Measurements from ENCODE around the gene TRIM71.

The TRIM71 gene

DNA sequence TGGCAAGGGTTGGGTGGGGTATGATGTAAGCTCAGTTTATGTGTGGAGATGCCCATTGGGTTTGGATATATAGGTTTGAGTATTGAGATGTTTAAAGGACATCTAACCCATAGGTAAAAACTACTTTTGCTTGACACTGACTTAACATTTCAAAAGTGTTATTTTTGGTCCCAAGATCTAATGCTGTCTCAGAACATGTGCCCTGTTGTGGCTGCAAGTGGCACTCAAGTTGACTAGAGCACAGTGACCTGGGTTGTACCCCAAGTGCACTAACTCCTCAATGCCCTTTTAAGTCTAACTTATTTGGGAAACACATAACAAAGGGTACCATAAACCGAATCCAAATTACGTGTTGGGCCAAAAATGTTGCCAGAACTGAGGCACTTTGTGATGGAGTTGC is 77.2 kb downstream of the TRIM71 start:
- H3K9ac ChIP-seq (ENCODE audit: low read length): no peak overlapping the region
- H4K8ac ChIP-seq (ENCODE audit: low read length): no peak overlapping the region
- no peak overlapping the region for H3K4me3 ChIP-seq (ENCODE audit: insufficient read depth in 1 of 2, low read depth in 1 of 2, low read length in 2 of 2)
- WGBS: 80% methylated on average over 2 of the region's 2 CpGs
- H3K23ac ChIP-seq (ENCODE audit: low read length in 2 of 2): no peak overlapping the region
- no peak overlapping the region for H3K27ac ChIP-seq (ENCODE audit: low read length, poor library complexity, severe bottlenecking)
- H3K79me1 ChIP-seq (replicated peaks; ENCODE audit: low read length, poor library complexity, severe bottlenecking): no peaks in the 10 kb centered on the region
- H2BK12ac ChIP-seq (ENCODE audit: low read length in 2 of 2): no peak overlapping the region
- H3K4ac ChIP-seq (ENCODE audit: low read depth in 1 of 2, low read length in 2 of 2): no peak overlapping the region
- no peak overlapping the region for H2BK5ac ChIP-seq (ENCODE audit: low read depth, low read length, poor library complexity, severe bottlenecking)
- no peaks in the 10 kb centered on the region for H3K36me3 ChIP-seq (ENCODE audit: control insufficient read depth in 1 of 2, insufficient read depth in 2 of 2, low read depth in 1 of 2, low read length in 2 of 2)
- no peak overlapping the region for H4K91ac ChIP-seq (ENCODE audit: low read length)
- no peak for DNase-seq
- H3K14ac ChIP-seq (ENCODE audit: low read length in 2 of 2): no peak overlapping the region
- no peak overlapping the region for H2AK5ac ChIP-seq (ENCODE audit: low read length, severe bottlenecking)
- H3K27me3 ChIP-seq (ENCODE audit: control insufficient read depth in 1 of 2, insufficient read depth in 1 of 2, low read length in 2 of 2): peaks cover 33 to 72% of the 10 kb centered on the region in 2 experiments
- no peak overlapping the region for H2BK15ac ChIP-seq (ENCODE audit: low read depth, poor library complexity, severe bottlenecking)
- H2BK120ac ChIP-seq (ENCODE audit: low read depth, low read length): no peak overlapping the region
- no peaks in the 10 kb centered on the region for H3K9me3 ChIP-seq (ENCODE audit: control insufficient read depth, low read length)
- no peak overlapping the region for H3K4me2 ChIP-seq (ENCODE audit: low read length, poor library complexity, severe bottlenecking)
- H2AFZ ChIP-seq (ENCODE audit: low read depth, low read length): no peak overlapping the region
- H3K4me1 ChIP-seq (ENCODE audit: control insufficient read depth, insufficient read depth, low read depth, low read length): peaks cover 1% of the 10 kb centered on the region
- H3K18ac ChIP-seq (ENCODE audit: low read depth in 1 of 2, low read length in 2 of 2): no peak overlapping the region

DNA sequence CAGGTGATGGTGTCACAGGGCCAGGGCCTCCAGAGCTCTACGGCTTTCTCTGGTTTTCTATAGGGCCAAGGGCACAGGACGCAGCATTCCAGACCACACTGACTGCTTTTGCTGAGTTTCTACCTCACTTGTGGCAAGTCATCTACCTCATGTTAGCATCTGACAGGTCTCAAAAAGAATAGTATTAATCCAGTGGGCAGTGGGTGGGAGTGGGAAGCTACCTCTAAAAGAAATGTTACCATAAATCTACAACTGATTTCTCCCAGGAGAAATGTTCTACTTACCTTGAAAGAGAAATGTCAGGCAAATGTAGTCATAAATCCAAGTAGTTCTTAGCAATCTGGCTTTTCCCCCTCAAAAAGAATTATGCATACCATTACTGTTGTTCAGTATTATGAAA is 77.9 kb downstream of the TRIM71 start:
- no peak overlapping the region for H3K9ac ChIP-seq (ENCODE audit: low read length)
- peaks cover 33 to 71% of the 10 kb centered on the region in 2 experiments for H3K27me3 ChIP-seq (ENCODE audit: control insufficient read depth in 1 of 2, insufficient read depth in 1 of 2, low read length in 2 of 2)
- no peaks in the 10 kb centered on the region for H3K36me3 ChIP-seq (ENCODE audit: control insufficient read depth in 1 of 2, insufficient read depth in 2 of 2, low read depth in 1 of 2, low read length in 2 of 2)
- H2BK5ac ChIP-seq (ENCODE audit: low read depth, low read length, poor library complexity, severe bottlenecking): no peak overlapping the region
- no peak overlapping the region for H2AFZ ChIP-seq (ENCODE audit: low read depth, low read length)
- H2AK5ac ChIP-seq (ENCODE audit: low read length, severe bottlenecking): no peak overlapping the region
- no peak overlapping the region for H3K4ac ChIP-seq (ENCODE audit: low read depth in 1 of 2, low read length in 2 of 2)
- no peak overlapping the region for H2BK120ac ChIP-seq (ENCODE audit: low read depth, low read length)
- H3K79me1 ChIP-seq (replicated peaks; ENCODE audit: low read length, poor library complexity, severe bottlenecking): no peaks in the 10 kb centered on the region
- H2BK15ac ChIP-seq (ENCODE audit: low read depth, poor library complexity, severe bottlenecking): no peak overlapping the region
- no peak overlapping the region for H3K23ac ChIP-seq (ENCODE audit: low read length in 2 of 2)
- H3K9me3 ChIP-seq (ENCODE audit: control insufficient read depth, low read length): no peaks in the 10 kb centered on the region
- H3K4me1 ChIP-seq (ENCODE audit: control insufficient read depth, insufficient read depth, low read depth, low read length): peaks cover 1% of the 10 kb centered on the region
- no peak overlapping the region for H4K8ac ChIP-seq (ENCODE audit: low read length)
- no peak overlapping the region for H3K4me3 ChIP-seq (ENCODE audit: insufficient read depth in 1 of 2, low read depth in 1 of 2, low read length in 2 of 2)
- 100% methylated on average over 2 of the region's 2 CpGs for WGBS
- no peak overlapping the region for H3K18ac ChIP-seq (ENCODE audit: low read depth in 1 of 2, low read length in 2 of 2)
- no peak overlapping the region for H2BK12ac ChIP-seq (ENCODE audit: low read length in 2 of 2)
- H4K91ac ChIP-seq (ENCODE audit: low read length): no peak overlapping the region
- H3K27ac ChIP-seq (ENCODE audit: low read length, poor library complexity, severe bottlenecking): no peak overlapping the region
- H3K4me2 ChIP-seq (ENCODE audit: low read length, poor library complexity, severe bottlenecking): no peak overlapping the region
- H3K14ac ChIP-seq (ENCODE audit: low read length in 2 of 2): no peak overlapping the region
- DNase-seq: no peak

DNA sequence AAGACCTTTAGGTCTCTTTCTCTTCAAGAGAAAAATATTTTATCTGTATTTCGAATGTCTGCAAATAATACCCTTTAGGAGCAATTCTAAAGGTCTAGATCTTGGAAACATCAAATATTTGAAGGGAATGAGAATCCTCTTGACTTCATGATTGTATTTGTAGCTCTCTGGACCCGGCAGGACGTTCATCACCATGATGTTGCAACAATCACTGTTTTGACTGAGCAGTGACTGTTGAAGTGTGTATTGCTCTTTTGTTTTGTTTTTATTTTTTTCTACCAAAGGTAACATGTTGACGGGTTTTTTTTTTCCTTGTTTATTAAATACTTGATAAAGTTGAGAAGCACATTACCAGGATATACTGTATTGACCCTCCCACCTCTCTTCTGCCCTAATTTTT is 78.3 kb downstream of the TRIM71 start:
- no peak for DNase-seq
- Histone ChIP-seq H4K8ac (ENCODE audit: low read length) (no peak overlapping the region), H2AFZ (ENCODE audit: low read depth, low read length) (no peak overlapping the region), H2BK15ac (ENCODE audit: low read depth, poor library complexity, severe bottlenecking) (no peak overlapping the region), H3K14ac (ENCODE audit: low read length in 2 of 2) (no peak overlapping the region), H2BK12ac (ENCODE audit: low read length in 2 of 2) (no peak overlapping the region), H3K18ac (ENCODE audit: low read depth in 1 of 2, low read length in 2 of 2) (no peak overlapping the region), H3K79me1 (replicated peaks; ENCODE audit: low read length, poor library complexity, severe bottlenecking) (no peaks in the 10 kb centered on the region), H3K9ac (ENCODE audit: low read length) (no peak overlapping the region), H4K91ac (ENCODE audit: low read length) (no peak overlapping the region), H2AK5ac (ENCODE audit: low read length, severe bottlenecking) (no peak overlapping the region), H3K4ac (ENCODE audit: low read depth in 1 of 2, low read length in 2 of 2) (no peak overlapping the region), H3K4me2 (ENCODE audit: low read length, poor library complexity, severe bottlenecking) (no peak overlapping the region), H3K4me3 (ENCODE audit: insufficient read depth in 1 of 2, low read depth in 1 of 2, low read length in 2 of 2) (no peak overlapping the region), H2BK5ac (ENCODE audit: low read depth, low read length, poor library complexity, severe bottlenecking) (no peak overlapping the region), H3K36me3 (ENCODE audit: control insufficient read depth in 1 of 2, insufficient read depth in 2 of 2, low read depth in 1 of 2, low read length in 2 of 2) (no peaks in the 10 kb centered on the region), H3K27me3 (ENCODE audit: control insufficient read depth in 1 of 2, insufficient read depth in 1 of 2, low read length in 2 of 2) (peaks cover 36 to 71% of the 10 kb centered on the region in 2 experiments), H3K4me1 (ENCODE audit: control insufficient read depth, insufficient read depth, low read depth, low read length) (peaks cover 1% of the 10 kb centered on the region), H3K23ac (ENCODE audit: low read length in 2 of 2) (no peak overlapping the region), H3K9me3 (ENCODE audit: control insufficient read depth, low read length) (no peaks in the 10 kb centered on the region), H2BK120ac (ENCODE audit: low read depth, low read length) (no peak overlapping the region), H3K27ac (ENCODE audit: low read length, poor library complexity, severe bottlenecking) (no peak overlapping the region)
- WGBS: 85% methylated on average over 3 of the region's 4 CpGs

DNA sequence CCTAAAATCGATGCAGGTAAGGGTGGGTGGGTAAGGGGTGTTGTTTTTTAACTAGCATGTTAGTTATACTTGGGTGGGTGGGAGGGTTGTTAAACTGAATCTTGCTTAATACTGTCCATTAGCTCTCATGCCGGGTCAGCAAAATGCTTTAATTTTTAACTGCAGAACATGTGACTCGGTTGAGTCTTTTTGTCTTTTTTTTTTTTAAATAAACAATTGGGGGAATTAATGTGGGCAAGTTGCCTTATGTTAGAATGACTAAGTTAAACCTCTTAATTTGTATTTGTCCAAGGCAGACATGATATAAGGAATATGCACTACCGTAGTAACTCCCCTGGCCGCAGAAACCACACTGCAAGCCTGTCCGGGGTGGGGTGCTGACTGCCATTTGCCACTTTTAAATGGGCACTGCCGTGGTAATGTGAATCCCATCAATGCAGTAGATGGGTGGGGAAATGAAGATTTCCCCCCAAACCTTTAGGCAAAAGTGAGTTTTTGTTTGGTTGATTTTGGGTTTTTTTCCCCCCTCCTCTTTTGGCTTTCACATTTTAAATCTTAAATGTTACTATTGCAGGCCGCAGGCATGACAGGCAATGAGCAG is 79.3 kb downstream of the TRIM71 start:
- H2BK15ac ChIP-seq (ENCODE audit: low read depth, poor library complexity, severe bottlenecking): no peak overlapping the region
- no peak overlapping the region for H3K18ac ChIP-seq (ENCODE audit: low read depth in 1 of 2, low read length in 2 of 2)
- no peak overlapping the region for H2BK5ac ChIP-seq (ENCODE audit: low read depth, low read length, poor library complexity, severe bottlenecking)
- H3K4ac ChIP-seq (ENCODE audit: low read depth in 1 of 2, low read length in 2 of 2): no peak overlapping the region
- H3K23ac ChIP-seq (ENCODE audit: low read length in 2 of 2): no peak overlapping the region
- H3K27me3 ChIP-seq (ENCODE audit: control insufficient read depth in 1 of 2, insufficient read depth in 1 of 2, low read length in 2 of 2): peaks cover 36 to 68% of the 10 kb centered on the region in 2 experiments
- peaks cover 1% of the 10 kb centered on the region for H3K4me1 ChIP-seq (ENCODE audit: control insufficient read depth, insufficient read depth, low read depth, low read length)
- no peak overlapping the region for H2BK120ac ChIP-seq (ENCODE audit: low read depth, low read length)
- no peak overlapping the region for H4K8ac ChIP-seq (ENCODE audit: low read length)
- no peak overlapping the region for H3K14ac ChIP-seq (ENCODE audit: low read length in 2 of 2)
- no peak overlapping the region for H3K4me3 ChIP-seq (ENCODE audit: insufficient read depth in 1 of 2, low read depth in 1 of 2, low read length in 2 of 2)
- 93% methylated on average over 8 of the region's 8 CpGs for WGBS
- no peak overlapping the region for H2AK5ac ChIP-seq (ENCODE audit: low read length, severe bottlenecking)
- no peak overlapping the region for H2BK12ac ChIP-seq (ENCODE audit: low read length in 2 of 2)
- no peaks in the 10 kb centered on the region for H3K36me3 ChIP-seq (ENCODE audit: control insufficient read depth in 1 of 2, insufficient read depth in 2 of 2, low read depth in 1 of 2, low read length in 2 of 2)
- no peak overlapping the region for H4K91ac ChIP-seq (ENCODE audit: low read length)
- H2AFZ ChIP-seq (ENCODE audit: low read depth, low read length): no peak overlapping the region
- H3K9me3 ChIP-seq (ENCODE audit: control insufficient read depth, low read length): no peaks in the 10 kb centered on the region
- H3K27ac ChIP-seq (ENCODE audit: low read length, poor library complexity, severe bottlenecking): no peak overlapping the region
- no peaks in the 10 kb centered on the region for H3K79me1 ChIP-seq (replicated peaks; ENCODE audit: low read length, poor library complexity, severe bottlenecking)
- no peak overlapping the region for H3K9ac ChIP-seq (ENCODE audit: low read length)
- DNase-seq: no peak
- no peak overlapping the region for H3K4me2 ChIP-seq (ENCODE audit: low read length, poor library complexity, severe bottlenecking)
